ENCODE results near the gene SEMA5B.

DNA sequence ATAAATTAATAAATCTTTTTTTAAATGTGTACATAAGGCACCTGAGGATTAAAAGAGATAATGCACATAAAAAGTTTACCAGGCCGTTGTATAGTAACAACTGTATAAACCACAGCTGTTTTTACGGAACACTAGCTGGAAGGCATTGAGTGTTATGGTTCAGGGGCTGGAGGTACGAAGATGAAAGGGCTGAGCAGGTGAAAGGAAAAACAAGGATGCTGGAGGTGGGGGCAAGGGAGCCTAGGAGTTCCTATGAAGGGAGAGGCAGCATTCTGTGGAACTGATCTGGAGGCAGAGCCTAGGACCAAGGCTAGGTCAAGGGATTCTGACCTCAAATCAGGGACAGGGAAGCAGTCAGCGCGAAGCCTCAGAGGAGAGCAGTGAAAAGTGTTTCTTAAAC lies 8.0 kb downstream of the SEMA5B start:
- TF ChIP-seq, protein P1, sequence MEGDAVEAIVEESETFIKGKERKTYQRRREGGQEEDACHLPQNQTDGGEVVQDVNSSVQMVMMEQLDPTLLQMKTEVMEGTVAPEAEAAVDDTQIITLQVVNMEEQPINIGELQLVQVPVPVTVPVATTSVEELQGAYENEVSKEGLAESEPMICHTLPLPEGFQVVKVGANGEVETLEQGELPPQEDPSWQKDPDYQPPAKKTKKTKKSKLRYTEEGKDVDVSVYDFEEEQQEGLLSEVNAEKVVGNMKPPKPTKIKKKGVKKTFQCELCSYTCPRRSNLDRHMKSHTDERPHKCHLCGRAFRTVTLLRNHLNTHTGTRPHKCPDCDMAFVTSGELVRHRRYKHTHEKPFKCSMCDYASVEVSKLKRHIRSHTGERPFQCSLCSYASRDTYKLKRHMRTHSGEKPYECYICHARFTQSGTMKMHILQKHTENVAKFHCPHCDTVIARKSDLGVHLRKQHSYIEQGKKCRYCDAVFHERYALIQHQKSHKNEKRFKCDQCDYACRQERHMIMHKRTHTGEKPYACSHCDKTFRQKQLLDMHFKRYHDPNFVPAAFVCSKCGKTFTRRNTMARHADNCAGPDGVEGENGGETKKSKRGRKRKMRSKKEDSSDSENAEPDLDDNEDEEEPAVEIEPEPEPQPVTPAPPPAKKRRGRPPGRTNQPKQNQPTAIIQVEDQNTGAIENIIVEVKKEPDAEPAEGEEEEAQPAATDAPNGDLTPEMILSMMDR (IDR thresholded peaks at IDR 0.05; ENCODE audit: insufficient read depth, low read length) = no peak
- TF ChIP-seq POLR2AphosphoS5 (IDR thresholded peaks at IDR 0.05; ENCODE audit: low read depth) (no peak), GABPA (IDR thresholded peaks at IDR 0.05; ENCODE audit: low read depth) (no peak)
- TF ChIP-seq, protein P2, sequence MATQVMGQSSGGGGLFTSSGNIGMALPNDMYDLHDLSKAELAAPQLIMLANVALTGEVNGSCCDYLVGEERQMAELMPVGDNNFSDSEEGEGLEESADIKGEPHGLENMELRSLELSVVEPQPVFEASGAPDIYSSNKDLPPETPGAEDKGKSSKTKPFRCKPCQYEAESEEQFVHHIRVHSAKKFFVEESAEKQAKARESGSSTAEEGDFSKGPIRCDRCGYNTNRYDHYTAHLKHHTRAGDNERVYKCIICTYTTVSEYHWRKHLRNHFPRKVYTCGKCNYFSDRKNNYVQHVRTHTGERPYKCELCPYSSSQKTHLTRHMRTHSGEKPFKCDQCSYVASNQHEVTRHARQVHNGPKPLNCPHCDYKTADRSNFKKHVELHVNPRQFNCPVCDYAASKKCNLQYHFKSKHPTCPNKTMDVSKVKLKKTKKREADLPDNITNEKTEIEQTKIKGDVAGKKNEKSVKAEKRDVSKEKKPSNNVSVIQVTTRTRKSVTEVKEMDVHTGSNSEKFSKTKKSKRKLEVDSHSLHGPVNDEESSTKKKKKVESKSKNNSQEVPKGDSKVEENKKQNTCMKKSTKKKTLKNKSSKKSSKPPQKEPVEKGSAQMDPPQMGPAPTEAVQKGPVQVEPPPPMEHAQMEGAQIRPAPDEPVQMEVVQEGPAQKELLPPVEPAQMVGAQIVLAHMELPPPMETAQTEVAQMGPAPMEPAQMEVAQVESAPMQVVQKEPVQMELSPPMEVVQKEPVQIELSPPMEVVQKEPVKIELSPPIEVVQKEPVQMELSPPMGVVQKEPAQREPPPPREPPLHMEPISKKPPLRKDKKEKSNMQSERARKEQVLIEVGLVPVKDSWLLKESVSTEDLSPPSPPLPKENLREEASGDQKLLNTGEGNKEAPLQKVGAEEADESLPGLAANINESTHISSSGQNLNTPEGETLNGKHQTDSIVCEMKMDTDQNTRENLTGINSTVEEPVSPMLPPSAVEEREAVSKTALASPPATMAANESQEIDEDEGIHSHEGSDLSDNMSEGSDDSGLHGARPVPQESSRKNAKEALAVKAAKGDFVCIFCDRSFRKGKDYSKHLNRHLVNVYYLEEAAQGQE (IDR thresholded peaks at IDR 0.05; ENCODE audit: insufficient replicate concordance, low read depth) = no peak

Data from HL-60 (cell line).